Measurements from ENCODE around the gene ATXN10.

GRCh38 chr22:45647532-45648225 is 24.0 kb upstream of the ATXN10 start:
- TF ChIP-seq CTCF (IDR thresholded peaks at IDR 0.05; ENCODE audit: low read depth, low read length) = no peak
- no peak for TF ChIP-seq POLR2A (IDR thresholded peaks at IDR 0.05; ENCODE audit: extremely low read depth, insufficient read length)

Measured in NB4 (cell line).